Type B pancreatic cell (in vitro differentiated cells): ENCODE data around the gene REXO4. TPM values are rescaled to one million over a fixed set of nuclear protein-coding genes. Genes with fewer than 3 reads are reported as not detected.
A peak's percentile ranks its signal among the peaks of the same experiment; 100 is the strongest.
"Not testable (repeated sequence)": the region's sequence is repeated elsewhere in the genome, so short reads cannot be mapped to it uniquely, and the experiment has no call there.

Experiments
- DNase-seq: peaks from one replicate; pipeline ENCODE4 v3.0.0; 2021; ENCODE audit warnings: mixed read lengths; ENCODE audit not compliant: unreplicated experiment; ENCODE audit errors: extremely low spot score
- H3K27ac Mint-ChIP-seq: 2 replicates; pipeline ENCODE4 v1.8.0; 2021; ENCODE audit warnings: mild to moderate bottlenecking, mixed read lengths
- H3K27me3 Mint-ChIP-seq: 2 replicates; pipeline ENCODE4 v1.8.0; 2021; ENCODE audit warnings: mixed read lengths
- H3K36me3 Mint-ChIP-seq: 2 replicates; pipeline ENCODE4 v1.8.0; 2021; ENCODE audit warnings: mixed read lengths
- H3K4me1 Mint-ChIP-seq: one replicate; pipeline ENCODE4 v1.8.0; 2021; ENCODE audit warnings: mixed read lengths; ENCODE audit not compliant: unreplicated experiment
- H3K4me3 Mint-ChIP-seq: 2 replicates; pipeline ENCODE4 v1.8.0; 2021; ENCODE audit warnings: mild to moderate bottlenecking, mixed read lengths
- H3K9me3 Mint-ChIP-seq: 2 replicates; pipeline ENCODE4 v1.8.0; 2021; ENCODE audit warnings: mixed read lengths
- total RNA-seq: library from RNA; stranded (reverse); gene quantifications from 2 replicates; pipeline ENCODE4 v1.2.1, GENCODE V29; 2021; ENCODE audit warnings: low replicate concordance
- TF ChIP-seq, protein P1 (sequence below): fragments of 200-600 bp; sonication (generic); conservative IDR thresholded peaks from 2 replicates; pipeline ENCODE4 v1.5.0; 2021; ENCODE audit warnings: antibody characterized with exemption, mild to moderate bottlenecking

REXO4 gene
- total RNA-seq, 1 donor from 2014 or later, result 26.5 TPM

DNA sequence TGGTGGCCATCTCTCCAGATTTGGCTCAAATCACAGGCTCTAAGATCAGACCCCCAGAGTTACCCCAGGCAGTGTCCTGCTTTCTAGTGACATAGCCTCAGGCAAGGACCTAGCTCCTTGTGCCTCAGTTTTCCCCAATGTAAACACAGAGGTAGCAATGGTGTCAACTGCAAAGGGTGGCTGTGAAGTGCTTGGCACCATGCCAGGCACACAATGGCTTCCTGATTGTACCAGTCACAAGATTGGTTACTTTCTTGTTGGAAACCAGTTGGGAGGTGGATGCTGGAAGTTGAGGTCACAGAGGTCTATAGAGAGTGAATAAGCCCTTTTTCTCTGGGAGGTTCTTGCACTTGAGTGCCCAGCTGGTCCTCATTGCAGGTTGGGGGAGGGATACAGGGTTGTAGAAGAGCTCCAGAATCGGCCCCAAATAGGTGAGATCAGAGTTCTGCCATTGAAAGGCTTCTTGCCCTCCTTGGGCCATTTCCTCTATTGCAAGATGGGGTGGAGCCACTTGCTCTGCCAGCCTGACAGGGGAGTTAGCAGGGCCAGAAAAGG, 39.3 kb downstream of the REXO4 start:
- DNase-seq, result no peak
- Mint-ChIP-seq H3K27ac (no peak overlapping the region), H3K4me1 (peaks cover 7% of the 10 kb centered on the region), H3K36me3 (peaks cover 4% of the 10 kb centered on the region), H3K4me3 (peak overlapping the region; percentile 55), H3K9me3 (no peaks in the 10 kb centered on the region), H3K27me3 (no peaks in the 10 kb centered on the region)
- TF ChIP-seq, protein P1, sequence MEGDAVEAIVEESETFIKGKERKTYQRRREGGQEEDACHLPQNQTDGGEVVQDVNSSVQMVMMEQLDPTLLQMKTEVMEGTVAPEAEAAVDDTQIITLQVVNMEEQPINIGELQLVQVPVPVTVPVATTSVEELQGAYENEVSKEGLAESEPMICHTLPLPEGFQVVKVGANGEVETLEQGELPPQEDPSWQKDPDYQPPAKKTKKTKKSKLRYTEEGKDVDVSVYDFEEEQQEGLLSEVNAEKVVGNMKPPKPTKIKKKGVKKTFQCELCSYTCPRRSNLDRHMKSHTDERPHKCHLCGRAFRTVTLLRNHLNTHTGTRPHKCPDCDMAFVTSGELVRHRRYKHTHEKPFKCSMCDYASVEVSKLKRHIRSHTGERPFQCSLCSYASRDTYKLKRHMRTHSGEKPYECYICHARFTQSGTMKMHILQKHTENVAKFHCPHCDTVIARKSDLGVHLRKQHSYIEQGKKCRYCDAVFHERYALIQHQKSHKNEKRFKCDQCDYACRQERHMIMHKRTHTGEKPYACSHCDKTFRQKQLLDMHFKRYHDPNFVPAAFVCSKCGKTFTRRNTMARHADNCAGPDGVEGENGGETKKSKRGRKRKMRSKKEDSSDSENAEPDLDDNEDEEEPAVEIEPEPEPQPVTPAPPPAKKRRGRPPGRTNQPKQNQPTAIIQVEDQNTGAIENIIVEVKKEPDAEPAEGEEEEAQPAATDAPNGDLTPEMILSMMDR, result no peak

DNA sequence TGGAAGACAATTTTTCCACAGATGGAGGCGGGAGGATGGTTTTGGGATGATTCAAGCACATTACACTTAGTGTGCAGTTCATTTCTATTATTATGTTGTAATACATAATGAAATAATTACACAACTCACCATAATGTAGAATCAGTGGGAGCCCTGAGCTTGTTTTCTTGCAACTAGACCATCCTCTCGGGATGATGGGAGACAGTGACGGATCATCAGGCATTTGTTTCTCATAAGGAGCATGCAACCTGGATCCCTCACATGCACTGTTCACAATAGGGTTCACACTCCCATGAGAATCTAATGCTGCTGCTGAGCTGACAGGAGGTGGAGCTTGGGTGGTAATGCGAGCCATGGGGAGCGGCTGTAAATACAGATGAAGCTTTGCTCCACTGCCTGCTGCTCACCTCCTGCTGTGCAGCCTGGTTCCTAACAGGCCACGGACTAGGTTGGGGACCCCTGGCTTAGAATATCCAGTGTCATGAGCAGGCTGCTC, 40.0 kb downstream of the REXO4 start:
- Mint-ChIP-seq H3K27me3 (no peaks in the 10 kb centered on the region), H3K9me3 (no peaks in the 10 kb centered on the region), H3K27ac (no peak overlapping the region), H3K4me1 (peaks cover 7% of the 10 kb centered on the region), H3K4me3 (peak overlapping the region; percentile 55), H3K36me3 (peaks cover 4% of the 10 kb centered on the region)
- TF ChIP-seq, protein P1, result no peak
- DNase-seq, result no peak

DNA sequence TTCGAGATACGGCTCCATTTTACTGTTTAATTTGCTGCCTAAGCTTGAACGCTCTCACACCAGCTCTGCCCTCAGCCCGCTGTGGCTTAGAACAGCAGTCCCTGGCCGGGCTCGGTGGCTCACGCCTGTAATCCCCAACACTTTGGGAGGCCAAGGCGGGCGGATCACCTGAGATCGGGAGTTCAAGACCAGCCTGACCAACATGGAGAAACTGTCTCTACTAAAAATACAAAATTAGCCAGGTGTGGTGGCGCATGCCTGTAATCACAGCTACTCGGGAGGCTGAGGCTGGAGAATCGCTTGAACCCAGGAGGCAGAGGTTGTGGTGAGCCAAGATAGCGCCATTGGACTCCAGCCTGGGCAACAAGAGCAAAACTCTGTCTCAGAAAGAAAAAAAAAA, 40.5 kb downstream of the REXO4 start:
- not testable (repeated sequence) for DNase-seq, H3K27ac Mint-ChIP-seq, H3K9me3 Mint-ChIP-seq, H3K27me3 Mint-ChIP-seq, H3K36me3 Mint-ChIP-seq
- Mint-ChIP-seq H3K4me1 (peaks cover 12% of the 10 kb centered on the region), H3K4me3 (peak overlapping the region; percentile 82)

DNA sequence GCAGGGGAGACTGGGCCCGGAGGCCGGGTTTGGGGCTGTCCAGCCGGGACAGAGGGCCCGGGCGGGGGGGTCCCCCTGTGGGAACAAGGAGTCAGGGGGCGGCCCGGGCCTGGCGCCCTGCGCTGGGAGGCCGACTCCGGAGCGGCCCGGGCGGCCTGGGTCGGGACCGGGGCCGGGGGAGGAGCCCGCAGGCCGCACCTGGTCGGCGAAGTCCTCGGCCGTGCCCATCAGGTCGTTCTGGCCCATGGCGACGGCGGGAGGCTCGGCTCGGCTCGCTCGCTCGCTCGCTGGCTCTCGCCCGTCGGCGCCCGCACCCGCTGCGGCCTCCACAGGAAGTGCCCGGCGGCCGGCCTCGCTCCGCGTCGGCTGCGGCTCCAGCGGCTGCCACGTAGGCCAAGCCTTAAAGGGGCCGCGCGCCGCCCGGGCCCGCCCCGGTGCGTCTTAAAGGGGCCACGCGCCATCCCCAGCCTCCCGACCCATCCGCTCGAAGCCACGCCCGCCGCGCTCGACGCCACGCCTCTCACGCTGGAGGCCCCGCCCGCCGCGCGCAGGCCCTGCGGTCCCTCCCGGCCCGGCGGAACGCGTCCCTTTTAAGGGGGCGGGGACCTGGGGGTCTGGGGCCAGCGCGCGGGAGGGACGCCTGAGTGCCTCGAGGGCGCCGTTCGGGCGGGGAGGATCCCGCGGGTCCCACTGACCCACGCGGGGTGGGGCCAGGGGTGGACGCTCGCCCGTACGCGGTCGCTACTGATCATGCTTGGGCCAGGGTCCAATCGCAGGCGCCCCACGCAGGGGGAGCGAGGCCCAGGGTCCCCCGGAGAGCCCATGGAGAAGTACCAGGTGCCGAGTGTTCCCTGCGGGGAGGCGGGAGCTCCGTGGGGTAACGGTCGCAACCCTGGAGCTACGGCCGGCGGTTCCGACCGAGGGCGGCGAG, 41.8 kb downstream of the REXO4 start, which contains the start of the genes STKLD1 and SURF4:
Gene STKLD1, plus strand, starts transcription at position 643 of the 931 bp plus-strand sequence. Its CDS starts 108 bp downstream, at position 751.
Gene SURF4, minus strand, starts transcription at position 337 of the 931 bp plus-strand sequence. Its CDS starts 91 bp downstream, at position 246.
- Mint-ChIP-seq H3K4me1 (peaks cover 24% of the 10 kb centered on the region), H3K36me3 (peaks cover 11% of the 10 kb centered on the region), H3K9me3 (no peaks in the 10 kb centered on the region), H3K4me3 (peak within 1 kb of the TSS; percentile 99), H3K27me3 (no peaks in the 10 kb centered on the region), H3K27ac (peak within 1 kb of the TSS; percentile 99)
- TF ChIP-seq, protein P1, result peak; percentile 40
- DNase-seq, result peak; percentile 97

DNA sequence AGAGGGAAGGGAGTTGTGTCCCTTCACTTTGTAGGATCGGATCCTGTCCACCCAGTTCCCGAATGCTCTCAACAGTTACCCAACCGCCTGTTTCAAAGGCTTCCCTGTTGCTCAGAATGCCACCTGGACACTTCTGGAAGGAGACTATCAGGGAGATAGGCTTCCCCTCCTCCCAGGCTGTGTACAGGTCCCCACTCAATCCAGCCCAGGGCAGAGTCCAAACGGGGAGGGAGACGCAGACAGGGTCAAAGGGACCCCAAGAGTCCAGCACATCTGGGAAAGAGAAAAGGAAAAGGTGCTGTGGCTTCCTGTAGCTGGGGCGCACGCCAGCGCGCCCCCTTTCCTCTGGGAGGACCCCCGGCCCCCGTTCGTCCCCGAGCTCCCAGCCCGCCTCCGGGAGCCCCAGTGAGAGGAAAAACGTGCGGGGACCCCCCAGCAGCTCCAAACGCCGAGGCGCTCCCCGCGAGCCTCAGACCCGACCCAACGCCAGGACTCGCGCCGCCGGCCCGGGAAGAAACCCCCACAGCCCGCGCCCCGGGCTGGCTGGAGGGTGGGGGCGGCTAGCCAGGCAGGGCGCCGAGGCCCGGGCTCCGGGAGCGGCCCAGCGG, 42.6 kb downstream of the REXO4 start:
- TF ChIP-seq, protein P1, result no peak
- Mint-ChIP-seq H3K36me3 (peaks cover 14% of the 10 kb centered on the region), H3K27ac (peak overlapping the region; percentile 99), H3K9me3 (no peaks in the 10 kb centered on the region), H3K4me3 (peak overlapping the region; percentile 99), H3K27me3 (no peaks in the 10 kb centered on the region), H3K4me1 (peaks cover 31% of the 10 kb centered on the region)
- no peak for DNase-seq
